A204.1 (cell line): ENCODE results near the gene CLCN6.
"Not testable (repeated sequence)": the region's sequence is repeated elsewhere in the genome, so short reads cannot be mapped to it uniquely, and the experiment has no call there.

Experiments
- FAIRE-seq: peaks from 2 replicates; lab custom pipeline; 2012; peaks lifted over from hg19 to GRCh38; lab: Jason Lieb, UNC

Gene CLCN6

GRCh38 chr1:11795238-11795890 lies 10.6 kb upstream of the CLCN6 start:
- FAIRE-seq: no peak

DNA sequence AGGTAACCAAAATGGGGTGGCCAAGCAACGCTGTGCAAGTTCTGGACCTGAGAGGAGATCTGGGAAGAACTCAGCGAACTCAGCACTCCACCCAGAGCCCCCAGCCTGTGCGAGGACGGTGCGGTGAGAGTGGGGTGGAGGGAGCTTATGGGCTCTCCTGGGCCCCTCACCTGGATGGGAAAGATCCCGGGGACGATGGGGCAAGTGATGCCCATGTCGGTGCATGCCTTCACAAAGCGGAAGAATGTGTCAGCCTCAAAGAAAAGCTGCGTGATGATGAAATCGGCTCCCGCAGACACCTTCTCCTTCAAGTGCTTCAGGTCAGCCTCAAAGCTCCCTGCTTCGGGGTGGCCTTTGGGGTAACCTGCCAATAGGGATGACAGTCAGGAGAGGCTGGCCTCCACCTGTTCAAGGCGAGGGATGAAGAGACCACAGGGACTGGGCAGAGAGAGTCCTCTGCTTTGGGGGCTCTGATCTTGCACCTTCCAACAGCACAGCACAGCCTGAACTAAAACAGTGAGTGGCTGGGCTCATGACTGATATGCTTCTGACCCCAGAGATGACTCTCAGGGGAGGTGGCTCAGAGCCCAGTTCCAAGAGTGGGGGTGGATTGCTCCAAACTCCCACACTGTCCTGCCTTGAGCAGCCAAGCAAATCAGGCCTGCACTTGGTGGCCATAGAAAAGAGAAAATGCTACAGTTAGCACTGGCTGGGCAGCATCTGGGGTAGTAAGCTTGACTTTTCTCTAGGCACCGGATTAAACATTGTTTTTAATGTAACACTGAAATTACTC lies 9.8 kb upstream of the CLCN6 start:
- FAIRE-seq: no peak

DNA sequence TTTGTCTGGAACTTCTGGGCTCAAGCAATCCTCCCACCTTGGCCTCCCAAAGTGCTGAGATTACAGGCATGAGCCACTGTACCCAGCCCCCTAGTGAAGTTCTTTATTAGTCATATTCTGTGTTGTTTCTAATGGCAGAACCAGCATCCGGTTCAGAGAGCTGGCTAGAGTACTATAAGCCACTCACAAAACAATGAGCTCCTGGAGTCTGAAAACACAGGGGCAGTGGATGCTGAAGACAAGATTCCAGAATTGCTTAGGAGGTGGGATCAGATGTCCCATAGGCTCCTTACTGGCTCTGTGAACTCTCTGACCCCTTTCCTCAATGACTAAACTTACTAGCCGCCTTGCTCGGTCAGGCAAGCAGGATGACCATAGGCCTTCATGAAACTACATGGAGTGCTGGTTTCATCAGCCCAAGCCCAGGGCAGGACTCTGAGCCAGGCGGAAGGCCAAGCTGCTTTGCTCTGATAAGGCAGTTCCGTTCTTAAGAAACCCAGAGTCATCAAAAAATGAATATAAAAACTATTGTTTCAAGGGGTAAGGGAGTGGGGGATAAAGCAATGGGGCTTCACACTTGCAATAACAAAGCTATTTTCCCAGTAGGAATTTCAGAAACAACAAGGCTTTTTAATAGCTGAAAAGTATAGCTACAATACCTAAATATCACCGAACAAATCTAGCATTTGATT lies 8.3 kb upstream of the CLCN6 start:
- no peak for FAIRE-seq

- no peak for FAIRE-seq
These were observed 6.9 kb upstream of the CLCN6 start for GRCh38 chr1:11799099-11799498.

- no peak for FAIRE-seq
These were observed 6.1 kb upstream of the CLCN6 start for GRCh38 chr1:11799896-11800295.

- FAIRE-seq: no peak
These were observed 5.6 kb upstream of the CLCN6 start for GRCh38 chr1:11800391-11800755.

- no peak for FAIRE-seq
These were observed 5.1 kb upstream of the CLCN6 start for GRCh38 chr1:11800756-11801433.

GRCh38 chr1:11802616-11802972 lies 3.4 kb upstream of the CLCN6 start:
- FAIRE-seq: no peak

DNA sequence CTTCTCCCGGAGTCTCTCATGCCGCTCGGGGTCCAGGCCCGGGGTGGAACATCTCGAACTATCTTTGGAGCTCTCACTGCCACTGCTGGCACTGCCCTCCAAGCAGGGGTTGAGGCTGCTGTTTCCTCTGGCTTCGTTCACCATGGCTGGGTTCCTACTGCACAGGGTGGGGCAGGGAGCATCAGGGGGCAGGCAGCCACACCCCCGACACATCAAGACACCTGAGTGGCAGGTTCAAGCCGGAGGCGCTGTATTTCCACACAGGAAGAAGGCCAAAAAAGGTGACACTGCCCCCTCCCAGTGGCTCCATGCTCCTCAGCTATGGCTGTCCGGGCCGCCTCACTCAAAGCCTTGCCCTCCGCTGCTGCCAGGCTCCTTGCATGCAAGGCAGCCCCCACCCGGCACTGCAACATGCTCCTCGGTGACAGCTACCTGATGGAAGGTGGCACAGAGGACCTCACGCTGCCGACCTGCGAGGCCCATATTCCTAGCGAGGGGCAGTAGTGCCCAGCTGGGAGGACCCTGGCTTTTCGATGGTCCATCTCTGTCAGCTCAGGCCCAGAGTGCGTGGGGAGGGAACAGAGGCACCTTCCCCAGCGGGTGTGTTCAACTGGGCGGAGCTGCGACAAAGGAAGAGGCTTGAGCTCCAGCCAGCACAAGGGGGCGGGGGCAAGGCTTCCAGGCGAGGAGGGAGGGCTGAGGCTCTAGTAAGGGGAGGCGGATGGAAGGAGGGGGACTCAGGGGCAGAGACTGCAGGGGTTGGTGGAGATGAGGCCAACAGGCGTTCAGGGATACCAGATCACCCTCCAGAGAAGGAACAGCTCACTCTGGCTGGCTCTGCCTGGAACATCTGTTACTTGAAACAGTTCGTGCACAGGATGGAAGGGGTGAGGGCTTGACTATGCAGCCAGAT lies 2.8 kb upstream of the CLCN6 start:
- FAIRE-seq: no peak

GRCh38 chr1:11803924-11804665 lies 1.9 kb upstream of the CLCN6 start:
- FAIRE-seq: not testable (repeated sequence)

GRCh38 chr1:11804666-11805421 lies 1.1 kb upstream of the CLCN6 start:
- no peak for FAIRE-seq

GRCh38 chr1:11806307-11806936 lies 431 bp downstream of the CLCN6 start:
- no peak for FAIRE-seq

DNA sequence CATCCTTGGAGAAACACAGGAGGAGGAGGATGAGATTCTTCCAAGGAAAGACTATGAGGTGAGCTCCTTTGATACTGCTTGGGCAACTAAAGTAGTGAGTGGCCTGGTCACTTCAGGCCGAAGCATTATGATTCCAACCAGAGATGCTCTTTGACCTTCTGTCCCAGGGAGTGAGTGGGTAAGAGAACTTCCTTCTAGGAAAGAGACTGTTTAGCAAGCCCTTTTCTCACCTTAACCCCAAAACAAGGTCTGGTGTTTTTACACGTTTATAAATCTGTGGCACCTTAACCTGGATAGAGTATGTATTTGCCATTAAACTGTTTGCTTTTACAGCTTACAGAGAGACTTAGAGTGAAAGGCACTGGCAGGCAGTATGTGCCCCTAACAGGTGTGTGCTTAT lies 1.1 kb downstream of the CLCN6 start:
- no peak for FAIRE-seq

DNA sequence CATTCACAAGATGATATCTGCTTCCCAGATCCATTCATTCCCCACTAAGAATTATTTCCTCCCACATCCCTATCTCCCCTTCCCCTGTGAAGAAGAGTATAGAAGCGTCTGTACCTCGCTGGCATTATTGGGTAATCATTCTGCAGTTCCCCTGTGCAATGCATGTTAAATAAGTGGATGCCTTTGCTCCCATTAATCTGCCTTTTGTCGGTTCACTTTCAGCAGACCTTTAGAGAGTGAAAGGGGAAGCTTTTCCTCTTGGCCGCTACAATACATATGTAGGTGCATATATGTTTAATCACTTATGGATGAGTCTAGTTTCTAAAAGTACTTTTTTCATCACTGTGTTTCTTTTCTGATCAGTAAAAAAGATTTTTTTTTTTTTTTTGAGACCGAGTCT lies 7.0 kb downstream of the CLCN6 start:
- no peak for FAIRE-seq

- FAIRE-seq: no peak
These were observed 11.2 kb downstream of the CLCN6 start for GRCh38 chr1:11817192-11817591.

DNA sequence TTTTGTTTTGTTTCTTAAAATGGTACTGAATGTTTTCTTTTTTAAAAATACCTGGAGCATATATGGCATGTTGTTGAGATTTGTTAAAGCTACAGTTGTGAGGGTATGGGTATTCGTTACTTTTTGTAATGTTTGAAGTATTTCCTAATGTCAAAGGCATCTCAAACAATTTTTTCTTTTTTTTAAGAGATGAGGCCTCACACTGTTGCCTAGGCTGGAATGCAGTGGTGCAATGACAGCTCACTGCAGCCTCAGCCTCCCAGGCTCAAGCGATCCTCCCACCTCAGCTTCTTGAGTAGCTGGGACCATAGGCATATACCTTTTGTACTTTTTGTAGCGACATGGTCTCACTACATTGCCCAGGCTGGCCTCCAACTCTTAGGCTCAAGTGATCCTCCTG lies 16.1 kb downstream of the CLCN6 start:
- no peak for FAIRE-seq

DNA sequence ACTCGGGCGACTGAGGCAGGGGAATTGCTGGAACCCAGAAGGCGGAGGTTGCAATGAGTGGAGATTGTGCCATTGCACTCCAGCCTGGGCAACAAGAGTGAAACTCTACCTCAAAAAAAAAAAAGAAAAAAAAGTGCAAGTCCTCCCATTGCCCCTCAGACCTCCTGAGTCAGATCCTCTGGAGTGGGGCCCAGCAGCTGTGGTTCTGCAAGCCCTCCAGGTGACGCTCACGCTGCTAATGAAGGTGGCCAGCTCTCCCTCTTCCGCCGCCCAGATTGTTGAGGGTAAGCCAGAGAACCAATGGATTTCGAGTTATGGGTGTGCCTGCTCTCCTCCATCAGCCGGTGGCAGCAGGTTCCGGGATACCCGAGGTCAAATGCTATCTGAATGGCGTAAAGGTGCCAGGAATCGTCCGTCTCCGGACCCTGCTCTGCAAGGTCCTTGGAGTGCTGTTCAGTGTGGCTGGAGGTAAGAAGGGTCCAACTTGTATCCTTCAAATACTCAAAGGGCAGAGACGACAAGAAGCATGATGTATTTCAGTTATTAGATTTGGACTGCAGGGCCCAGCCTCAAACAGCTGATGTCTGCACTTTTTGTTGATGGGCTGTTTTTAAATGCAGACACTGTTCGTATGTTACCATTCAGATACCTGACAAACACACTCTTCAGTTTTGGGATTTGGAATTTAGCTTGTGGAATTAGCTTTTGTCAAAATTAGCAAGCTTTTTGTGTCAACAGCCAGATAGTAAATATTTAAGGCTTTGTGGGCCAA lies 17.6 kb downstream of the CLCN6 start:
- FAIRE-seq: no peak

GRCh38 chr1:11825131-11825530 lies 19.1 kb downstream of the CLCN6 start:
- FAIRE-seq: no peak

DNA sequence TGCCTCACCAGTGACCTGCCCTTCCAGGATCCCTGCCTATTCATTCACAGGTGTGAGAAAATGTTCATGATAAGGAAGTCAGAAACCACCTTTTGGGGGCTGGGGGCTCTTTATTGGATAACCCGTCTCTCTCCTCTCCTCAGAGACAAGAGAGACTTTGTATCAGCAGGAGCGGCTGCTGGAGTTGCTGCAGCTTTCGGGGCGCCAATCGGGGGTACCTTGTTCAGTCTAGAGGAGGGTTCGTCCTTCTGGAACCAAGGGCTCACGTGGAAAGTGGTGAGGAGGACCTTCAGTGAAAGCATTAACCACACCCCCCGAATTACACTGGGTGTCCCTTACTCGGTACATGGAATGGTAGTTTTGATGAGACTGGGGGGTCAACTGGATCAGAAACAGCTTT lies 21.0 kb downstream of the CLCN6 start:
- FAIRE-seq: no peak
